Karpas-422 (cell line): ENCODE measurements around the gene EPHB1. TPM values are rescaled to one million over a fixed set of nuclear protein-coding genes. Genes with fewer than 3 reads are reported as not detected.

Experiments used
- DNase-seq: peaks from one replicate; pipeline ENCODE4 v3.0.0-alpha.2; 2015
- H2AFZ ChIP-seq: fragments of 200-600 bp; sonication (generic); 2 replicates; pipeline ENCODE4 v1.6.1; 2014; ENCODE audit warnings: antibody characterized with exemption, low read length, mixed read lengths
- H3K27ac ChIP-seq: fragments of 200-600 bp; sonication (generic); 2 replicates; pipeline ENCODE4 v1.5.1; 2014; ENCODE audit warnings: mild to moderate bottlenecking, low read length, moderate library complexity
- H3K27me3 ChIP-seq: fragments of 200-600 bp; sonication (generic); 2 replicates; pipeline ENCODE4 v1.6.1; 2014; ENCODE audit warnings: low read length, mixed read lengths
- H3K36me3 ChIP-seq: fragments of 200-600 bp; sonication (generic); 2 replicates; pipeline ENCODE4 v1.6.1; 2014; ENCODE audit warnings: low read length, mixed read lengths; ENCODE audit not compliant: insufficient read depth
- H3K4me1 ChIP-seq: fragments of 200-600 bp; sonication (generic); 2 replicates; pipeline ENCODE4 v1.6.1; 2014; ENCODE audit warnings: mild to moderate bottlenecking, low read length, mixed read lengths
- H3K4me2 ChIP-seq: fragments of 200-600 bp; sonication (generic); 2 replicates; pipeline ENCODE4 v1.6.1; 2014; ENCODE audit warnings: low read length, low read depth, mild to moderate bottlenecking; ENCODE audit not compliant: poor library complexity, severe bottlenecking
- H3K4me3 ChIP-seq: fragments of 200-600 bp; sonication (generic); 2 replicates; pipeline ENCODE4 v1.5.1; 2014; ENCODE audit warnings: mild to moderate bottlenecking, antibody characterized with exemption, low read length, mixed read lengths
- H3K79me2 ChIP-seq: fragments of 200-600 bp; sonication (generic); 2 replicates; pipeline ENCODE4 v1.6.1; 2014; ENCODE audit warnings: mild to moderate bottlenecking, low read length, mixed read lengths
- H3K9ac ChIP-seq: fragments of 200-600 bp; sonication (generic); 2 replicates; pipeline ENCODE4 v1.6.0; 2014; ENCODE audit warnings: low read length
- H3K9me2 ChIP-seq: fragments of 200-600 bp; sonication (generic), shearing (Covaris generic); replicated peaks from 2 replicates; pipeline ENCODE4 v1.6.0; 2014; ENCODE audit warnings: mild to moderate bottlenecking, low read length, moderate library complexity; ENCODE audit not compliant: insufficient read depth
- H3K9me3 ChIP-seq: fragments of 300-700, 200-600 bp; sonication (generic); 2 replicates; pipeline ENCODE4 v1.6.1; 2014; ENCODE audit warnings: low read length, mixed read lengths
- H4K20me1 ChIP-seq: fragments of 200-600 bp; sonication (generic); 2 replicates; pipeline ENCODE4 v1.6.1; 2014; ENCODE audit warnings: mild to moderate bottlenecking, antibody characterized with exemption, low read length, low read depth; ENCODE audit not compliant: insufficient read depth
- total RNA-seq: library from RNA; depleted of rRNA; stranded (reverse); fragments of >200 nt; shearing (Covaris generic); gene quantifications from 2 replicates; pipeline ENCODE4 v1.2.3, GENCODE V29; 2014; ENCODE audit warnings: low replicate concordance

The EPHB1 gene
- total RNA-seq, 1 experiment from 2014 or later: 24.1 TPM

DNA sequence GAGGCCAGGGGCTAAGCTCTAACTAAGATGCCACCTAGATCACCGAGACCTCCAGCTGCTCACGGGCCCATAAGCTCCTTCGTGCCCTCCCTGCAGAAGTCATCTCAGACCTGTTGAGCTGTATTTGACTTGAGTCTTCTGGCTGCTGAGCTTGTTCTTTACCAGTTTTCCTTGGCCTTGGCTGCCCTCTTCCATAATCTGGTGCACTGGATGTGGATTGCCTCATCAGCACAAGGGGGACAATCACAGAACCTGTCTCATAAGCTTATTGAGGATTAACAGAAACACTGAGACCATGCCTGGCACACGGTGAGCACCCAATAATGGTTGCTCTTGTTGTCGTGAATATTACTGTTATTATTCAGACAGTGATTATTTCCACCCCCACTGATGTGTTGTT lies 101.1 kb downstream of the EPHB1 start:
- Histone ChIP-seq H3K4me1 (peaks cover 33% of the 10 kb centered on the region), H3K4me3 (no peak overlapping the region), H3K79me2 (no peaks in the 10 kb centered on the region), H3K36me3 (peaks cover 4% of the 10 kb centered on the region; the same call in 1 of the 2 replicates), H3K27ac (no peak overlapping the region), H4K20me1 (no peaks in the 10 kb centered on the region), H3K9me2 (no peaks in the 10 kb centered on the region), H3K9me3 (0 out of 2 replicates have a peak, but pooled peaks cover 8% of the 10 kb centered on the region), H3K9ac (no peak overlapping the region), H3K4me2 (no peak overlapping the region), H2AFZ (no peak overlapping the region), H3K27me3 (no peaks in the 10 kb centered on the region)
- DNase-seq: no peak

DNA sequence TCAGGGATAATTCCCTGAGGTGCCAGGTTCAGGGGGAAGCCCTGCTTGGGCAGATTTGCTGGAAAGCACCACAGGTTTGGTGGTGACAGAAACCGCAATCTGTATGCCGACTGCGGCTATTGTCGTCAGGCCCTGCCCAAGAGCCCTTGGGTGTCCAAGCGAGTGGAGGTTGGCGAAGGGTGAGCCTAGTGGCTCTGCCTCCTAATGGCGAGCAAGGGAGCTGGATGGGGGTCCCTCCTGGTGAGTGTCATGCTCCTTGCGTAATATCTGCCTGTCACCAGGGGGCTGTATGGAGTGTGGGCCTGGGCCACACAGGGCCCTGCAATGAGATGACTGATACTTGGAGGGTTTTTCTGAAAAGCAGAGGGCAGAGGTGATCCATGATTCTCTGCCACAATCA lies 101.6 kb downstream of the EPHB1 start:
- no peaks in the 10 kb centered on the region for H4K20me1 ChIP-seq
- no peak overlapping the region for H3K9ac ChIP-seq
- H2AFZ ChIP-seq: no peak overlapping the region
- H3K4me1 ChIP-seq: peaks cover 39% of the 10 kb centered on the region
- DNase-seq: no peak
- H3K9me3 ChIP-seq: 0 out of 2 replicates have a peak, but pooled peaks cover 4% of the 10 kb centered on the region
- H3K4me3 ChIP-seq: no peak overlapping the region
- no peaks in the 10 kb centered on the region for H3K79me2 ChIP-seq
- no peaks in the 10 kb centered on the region for H3K27me3 ChIP-seq
- H3K9me2 ChIP-seq: no peaks in the 10 kb centered on the region
- no peak overlapping the region for H3K27ac ChIP-seq
- no peak overlapping the region for H3K4me2 ChIP-seq
- peaks cover 3% of the 10 kb centered on the region; the same call in 1 of the 2 replicates for H3K36me3 ChIP-seq

DNA sequence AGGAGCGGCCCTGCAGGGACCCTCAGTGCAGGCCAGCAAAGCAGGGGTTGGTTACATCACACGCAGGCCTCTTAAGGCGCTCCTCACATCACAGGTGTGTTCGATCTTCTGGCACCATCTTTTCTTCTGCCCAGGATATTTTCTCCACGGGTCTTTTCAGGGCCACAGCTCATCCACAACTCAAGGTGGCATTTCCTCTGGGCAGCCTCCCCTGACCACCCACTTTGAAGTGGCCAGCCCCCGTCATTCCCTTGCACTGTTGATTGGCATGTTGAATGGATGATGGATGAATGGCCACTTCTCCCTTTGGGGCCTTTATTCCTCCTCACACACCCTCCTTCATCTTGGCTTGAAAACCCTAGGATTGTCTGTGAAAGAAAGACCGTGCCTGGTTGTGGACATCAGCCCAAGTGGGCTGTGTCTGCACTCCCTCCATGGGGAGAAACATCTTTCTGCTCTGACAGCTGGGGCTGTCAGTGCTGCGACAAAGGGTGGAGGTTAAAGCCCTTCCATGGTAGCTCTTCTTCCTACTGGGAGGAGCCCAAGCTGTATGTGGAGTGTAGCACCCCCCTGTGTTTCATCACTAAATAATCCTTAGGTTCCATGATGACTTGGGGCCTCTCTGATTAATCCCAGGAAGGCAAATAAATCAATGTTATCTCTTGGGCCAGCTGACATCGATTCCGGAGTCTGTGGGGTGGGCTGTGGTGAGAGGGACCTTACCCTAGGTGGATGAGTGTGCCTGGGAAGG lies 102.5 kb downstream of the EPHB1 start:
- no peaks in the 10 kb centered on the region for H3K9me3 ChIP-seq
- no peak overlapping the region for H3K4me2 ChIP-seq
- H3K27ac ChIP-seq: no peak overlapping the region
- no peaks in the 10 kb centered on the region for H3K36me3 ChIP-seq
- H3K9me2 ChIP-seq: no peaks in the 10 kb centered on the region
- no peak overlapping the region for H3K4me3 ChIP-seq
- no peaks in the 10 kb centered on the region for H4K20me1 ChIP-seq
- H3K9ac ChIP-seq: no peak overlapping the region
- H2AFZ ChIP-seq: no peak overlapping the region
- no peaks in the 10 kb centered on the region for H3K27me3 ChIP-seq
- H3K4me1 ChIP-seq: peaks cover 40% of the 10 kb centered on the region
- H3K79me2 ChIP-seq: no peaks in the 10 kb centered on the region
- no peak for DNase-seq

DNA sequence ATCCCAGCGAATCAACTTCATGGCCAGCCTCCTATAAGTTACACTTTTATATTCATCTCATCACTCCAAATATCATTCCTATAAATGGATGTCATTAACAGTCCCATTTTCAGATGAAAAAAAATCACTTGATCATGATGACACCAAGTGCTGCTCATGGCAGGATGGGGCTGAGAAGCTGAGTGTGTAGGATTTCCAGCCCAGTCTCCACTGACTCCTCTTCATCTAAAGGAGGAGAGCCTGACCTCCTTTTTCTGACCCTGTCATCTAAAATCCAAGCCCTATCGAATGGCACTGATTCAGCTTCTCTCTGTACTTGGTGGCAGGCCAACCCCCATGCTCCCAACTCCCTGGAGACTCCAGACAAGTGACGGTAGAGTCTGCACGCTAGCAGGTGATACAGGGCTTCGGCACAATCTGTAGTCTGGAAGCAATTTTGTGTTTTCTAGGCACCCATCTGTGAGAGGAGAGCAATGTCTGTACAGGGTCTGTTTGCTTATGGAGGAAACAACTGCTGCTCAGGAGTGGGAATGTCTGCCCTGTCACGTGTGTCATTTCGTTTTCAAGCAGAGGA lies 103.2 kb downstream of the EPHB1 start:
- Histone ChIP-seq H3K79me2 (no peaks in the 10 kb centered on the region), H3K9ac (no peak overlapping the region), H3K9me3 (no peaks in the 10 kb centered on the region), H4K20me1 (no peaks in the 10 kb centered on the region), H3K4me3 (no peak overlapping the region), H3K4me1 (peaks cover 43% of the 10 kb centered on the region), H3K4me2 (no peak overlapping the region), H2AFZ (no peak overlapping the region), H3K9me2 (no peaks in the 10 kb centered on the region), H3K27me3 (no peaks in the 10 kb centered on the region), H3K36me3 (no peaks in the 10 kb centered on the region), H3K27ac (no peak overlapping the region)
- no peak for DNase-seq

DNA sequence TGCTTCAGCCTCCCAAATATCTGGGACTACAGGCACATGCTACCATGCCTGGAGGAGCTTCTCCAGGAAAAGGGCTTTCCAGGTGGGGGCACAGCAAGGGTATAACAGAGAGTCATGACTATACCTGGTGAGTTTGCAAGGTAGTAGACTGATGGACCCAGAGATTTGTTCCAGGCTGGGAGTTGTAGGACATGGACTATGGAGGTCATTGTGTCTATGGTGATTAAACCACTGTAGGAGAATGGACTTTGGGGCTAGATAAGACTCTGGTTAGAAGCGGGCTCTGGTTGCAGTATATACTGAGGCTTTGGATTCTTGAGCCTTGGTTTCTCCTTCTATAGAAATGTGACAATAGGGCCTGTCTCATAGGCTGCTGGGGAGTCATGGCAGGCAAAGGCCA lies 104.7 kb downstream of the EPHB1 start:
- Histone ChIP-seq H3K79me2 (no peaks in the 10 kb centered on the region), H3K36me3 (no peaks in the 10 kb centered on the region), H3K9ac (no peak overlapping the region), H3K4me3 (no peak overlapping the region), H3K27me3 (no peaks in the 10 kb centered on the region), H3K9me3 (no peaks in the 10 kb centered on the region), H3K27ac (no peak overlapping the region), H2AFZ (no peak overlapping the region), H3K9me2 (no peaks in the 10 kb centered on the region), H4K20me1 (no peaks in the 10 kb centered on the region), H3K4me1 (peaks cover 49% of the 10 kb centered on the region), H3K4me2 (no peak overlapping the region)
- no peak for DNase-seq

DNA sequence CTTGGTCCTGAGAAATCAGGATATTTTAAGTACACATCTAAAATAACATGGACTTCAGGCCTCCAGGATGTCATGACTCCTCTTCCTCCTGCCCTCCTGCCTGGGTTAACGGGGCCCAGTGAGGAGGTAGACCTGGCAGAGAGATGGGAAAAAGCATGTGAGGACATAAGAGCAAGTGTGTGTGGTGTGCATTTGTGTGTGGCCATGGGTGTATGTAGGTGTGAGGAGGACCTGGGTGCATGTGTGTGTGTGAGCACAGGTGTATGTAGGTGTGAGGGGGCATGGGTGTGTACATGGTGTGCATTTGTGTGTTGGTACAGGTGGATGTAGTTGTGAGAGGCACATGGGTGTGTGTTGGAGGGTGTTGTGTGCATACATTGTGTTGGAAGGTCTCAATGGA lies 105.4 kb downstream of the EPHB1 start:
- no peak overlapping the region for H3K9ac ChIP-seq
- H3K4me2 ChIP-seq: no peak overlapping the region
- no peak for DNase-seq
- H3K9me2 ChIP-seq: no peaks in the 10 kb centered on the region
- no peak overlapping the region for H3K4me3 ChIP-seq
- no peak overlapping the region for H3K27ac ChIP-seq
- no peaks in the 10 kb centered on the region for H3K27me3 ChIP-seq
- no peaks in the 10 kb centered on the region for H3K9me3 ChIP-seq
- peaks cover 49% of the 10 kb centered on the region for H3K4me1 ChIP-seq
- H3K79me2 ChIP-seq: no peaks in the 10 kb centered on the region
- no peak overlapping the region for H2AFZ ChIP-seq
- no peaks in the 10 kb centered on the region for H3K36me3 ChIP-seq
- H4K20me1 ChIP-seq: no peaks in the 10 kb centered on the region

DNA sequence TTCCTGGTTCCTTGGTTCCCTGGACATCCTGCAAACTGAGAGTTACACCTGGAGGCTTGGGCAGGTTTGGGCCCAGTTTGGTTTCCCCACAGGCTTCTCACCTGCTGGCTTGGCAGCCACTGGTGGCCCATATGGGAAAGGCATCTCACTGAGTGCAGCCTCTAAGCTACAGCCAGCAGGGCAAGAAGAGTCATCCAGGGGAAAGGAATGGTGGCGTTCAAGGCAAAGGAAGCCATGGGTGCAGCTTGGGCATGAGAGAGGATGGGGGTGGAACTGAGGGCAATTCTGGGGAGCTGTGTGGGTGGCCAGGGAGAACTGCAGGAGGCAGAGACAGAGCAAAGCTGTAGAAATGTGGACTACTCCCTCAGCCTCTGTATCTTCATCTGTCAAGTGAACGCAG lies 106.4 kb downstream of the EPHB1 start:
- Histone ChIP-seq H3K27me3 (no peaks in the 10 kb centered on the region), H3K79me2 (no peaks in the 10 kb centered on the region), H3K4me2 (peak overlapping the region; percentile 43), H3K4me1 (peaks cover 54% of the 10 kb centered on the region), H4K20me1 (no peaks in the 10 kb centered on the region), H2AFZ (no peak overlapping the region), H3K36me3 (no peaks in the 10 kb centered on the region), H3K27ac (no peak overlapping the region), H3K9me2 (no peaks in the 10 kb centered on the region), H3K9ac (no peak overlapping the region), H3K4me3 (no peak overlapping the region), H3K9me3 (no peaks in the 10 kb centered on the region)
- no peak for DNase-seq

DNA sequence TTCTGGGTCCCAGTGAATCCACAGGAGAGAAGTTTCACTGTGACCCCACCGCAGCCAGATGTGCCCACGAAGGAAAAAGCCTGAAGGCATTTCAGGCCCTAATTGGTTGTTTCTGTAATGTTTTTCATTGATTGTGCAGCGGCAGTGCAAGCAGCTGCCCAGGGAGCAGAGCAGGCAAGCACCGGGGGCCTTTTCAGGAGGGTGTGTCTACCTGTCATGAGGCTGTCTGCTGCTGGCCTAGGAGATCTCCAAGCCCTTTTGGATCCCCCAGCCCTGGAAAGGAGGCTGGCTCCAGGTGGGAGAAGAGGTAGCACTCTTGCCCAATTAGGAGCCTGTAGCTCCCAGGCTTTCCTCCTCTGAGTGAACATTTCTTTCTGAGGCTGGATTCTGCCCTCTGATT lies 108.8 kb downstream of the EPHB1 start:
- no peaks in the 10 kb centered on the region for H3K79me2 ChIP-seq
- no peak for DNase-seq
- H3K36me3 ChIP-seq: no peaks in the 10 kb centered on the region
- no peaks in the 10 kb centered on the region for H3K9me2 ChIP-seq
- H3K4me1 ChIP-seq: peaks cover 78% of the 10 kb centered on the region
- H2AFZ ChIP-seq: no peak overlapping the region; the same call in 1 of the 2 replicates
- no peaks in the 10 kb centered on the region for H3K9me3 ChIP-seq
- H3K4me3 ChIP-seq: no peak overlapping the region
- H4K20me1 ChIP-seq: no peaks in the 10 kb centered on the region
- peak overlapping the region; percentile 31; the same call in 1 of the 2 replicates for H3K9ac ChIP-seq
- no peaks in the 10 kb centered on the region for H3K27me3 ChIP-seq
- H3K27ac ChIP-seq: no peak overlapping the region
- H3K4me2 ChIP-seq: peak overlapping the region; percentile 8
